ENCODE data around the gene C16orf87.

C16orf87 gene

DNA sequence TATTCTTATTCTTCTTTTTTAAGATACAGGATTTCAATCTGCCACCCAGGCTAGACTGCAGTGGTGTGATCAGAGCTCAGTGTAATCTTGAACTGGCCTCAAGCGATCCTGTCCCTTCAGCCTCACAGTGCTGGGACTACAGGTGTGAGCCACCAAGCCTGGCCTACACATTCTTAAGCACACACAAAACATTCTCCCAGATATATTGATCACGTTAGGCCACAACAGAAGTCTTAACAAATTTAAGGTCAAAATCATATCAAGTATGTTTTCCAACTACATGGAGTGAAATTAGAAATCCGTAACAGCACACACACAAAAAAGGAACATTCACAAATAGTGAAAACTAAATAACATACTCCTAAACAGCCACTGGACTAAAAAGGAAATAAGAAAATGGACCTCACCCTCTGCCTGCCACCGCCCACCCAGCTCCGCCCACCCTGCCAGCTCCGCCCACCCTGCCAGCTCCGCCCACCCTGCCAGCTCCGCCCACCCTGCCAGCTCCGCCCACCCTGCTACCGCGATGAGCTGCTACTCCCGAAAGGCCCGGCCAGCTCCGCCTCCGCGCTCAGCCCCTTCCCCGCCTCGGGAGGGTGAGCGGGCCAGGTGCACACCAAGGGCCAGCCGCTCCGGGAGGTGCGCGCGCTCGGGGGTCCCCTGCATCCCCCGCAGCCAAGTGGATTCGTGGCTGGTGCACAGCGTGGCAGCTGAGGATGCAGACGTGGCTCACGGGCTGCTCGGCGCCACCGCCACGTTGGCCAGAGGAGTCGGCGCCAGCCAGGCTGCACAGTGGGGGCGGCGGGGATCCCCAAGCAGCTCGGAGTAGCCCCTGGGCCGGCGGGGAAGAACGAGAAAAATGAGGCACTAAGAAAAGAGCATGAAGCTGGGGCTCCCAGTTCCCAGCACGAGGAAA is 41.2 kb downstream of the C16orf87 start:
- Histone ChIP-seq H3K23ac (ENCODE audit: low read length in 2 of 2) (no peak overlapping the region), H3K36me3 (ENCODE audit: control insufficient read depth in 1 of 2, insufficient read depth in 2 of 2, low read depth in 1 of 2, low read length in 2 of 2) (no peaks in the 10 kb centered on the region), H3K4me1 (ENCODE audit: control insufficient read depth, insufficient read depth, low read depth, low read length) (peaks cover 4% of the 10 kb centered on the region), H3K27me3 (ENCODE audit: control insufficient read depth in 1 of 2, insufficient read depth in 1 of 2, low read length in 2 of 2) (peaks cover 0 to 5% of the 10 kb centered on the region in 2 experiments), H4K8ac (ENCODE audit: low read length) (peak overlapping the region; percentile 96), H3K9ac (ENCODE audit: low read length) (peak overlapping the region; percentile 87), H3K9me3 (ENCODE audit: control insufficient read depth, low read length) (peaks cover 6% of the 10 kb centered on the region), H2BK120ac (ENCODE audit: low read depth, low read length) (peak overlapping the region; percentile 34), H2AK5ac (ENCODE audit: low read length, severe bottlenecking) (no peak overlapping the region), H2BK12ac (ENCODE audit: low read length in 2 of 2) (peak overlapping the region in 1 of 2 experiments; percentile 89), H3K4me2 (ENCODE audit: low read length, poor library complexity, severe bottlenecking) (peak overlapping the region; percentile 89), H3K14ac (ENCODE audit: low read length in 2 of 2) (peak overlapping the region in 1 of 2 experiments; percentile 44), H4K91ac (ENCODE audit: low read length) (peak overlapping the region; percentile 92), H3K18ac (ENCODE audit: low read depth in 1 of 2, low read length in 2 of 2) (peak overlapping the region; percentile 86 to 95), H3K4me3 (ENCODE audit: insufficient read depth in 1 of 2, low read depth in 1 of 2, low read length in 2 of 2) (peak overlapping the region; percentile 80 to 86), H3K4ac (ENCODE audit: low read depth in 1 of 2, low read length in 2 of 2) (peak overlapping the region in 1 of 2 experiments; percentile 82), H3K27ac (ENCODE audit: low read length, poor library complexity, severe bottlenecking) (peak overlapping the region; percentile 17), H3K79me1 (replicated peaks; ENCODE audit: low read length, poor library complexity, severe bottlenecking) (no peaks in the 10 kb centered on the region), H2BK5ac (ENCODE audit: low read depth, low read length, poor library complexity, severe bottlenecking) (no peak overlapping the region), H2AFZ (ENCODE audit: low read depth, low read length) (peak overlapping the region; percentile 93), H2BK15ac (ENCODE audit: low read depth, poor library complexity, severe bottlenecking) (peak overlapping the region; percentile 73)
- DNase-seq = peak; percentile 62
- 28% methylated on average over 37 of the region's 43 CpGs for WGBS

DNA sequence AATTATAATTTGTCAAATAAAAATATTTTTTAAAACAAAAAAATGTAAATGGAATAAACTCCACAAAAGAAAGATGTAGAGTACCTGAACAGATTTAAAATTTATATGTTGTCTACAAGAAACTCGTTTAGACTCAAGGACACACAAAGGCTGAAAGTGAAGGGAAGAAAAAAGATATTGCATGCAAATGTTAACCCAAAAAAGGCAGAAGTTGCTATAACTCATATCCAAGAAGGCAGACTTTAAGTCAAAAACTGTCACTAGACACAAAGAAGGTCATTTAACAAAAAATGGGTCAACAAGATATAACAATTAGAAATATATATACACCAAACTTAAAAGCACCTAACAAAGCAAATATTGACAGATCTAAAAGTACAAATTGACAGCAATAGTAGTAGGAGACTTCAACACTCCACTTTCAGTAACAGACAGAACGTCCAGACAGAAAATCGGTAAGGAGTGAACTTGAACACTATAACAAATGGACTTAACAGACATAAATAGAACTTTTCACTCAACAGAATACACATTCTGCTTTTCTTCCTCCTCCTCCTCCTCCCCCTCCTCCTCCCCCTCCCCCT is 42.0 kb downstream of the C16orf87 start:
- no peak overlapping the region for H3K14ac ChIP-seq (ENCODE audit: low read length in 2 of 2)
- no peak for DNase-seq
- H2BK120ac ChIP-seq (ENCODE audit: low read depth, low read length) = no peak overlapping the region
- H3K9ac ChIP-seq (ENCODE audit: low read length) = no peak overlapping the region
- no peak overlapping the region for H3K4ac ChIP-seq (ENCODE audit: low read depth in 1 of 2, low read length in 2 of 2)
- H2BK15ac ChIP-seq (ENCODE audit: low read depth, poor library complexity, severe bottlenecking) = no peak overlapping the region
- peaks cover 0 to 5% of the 10 kb centered on the region in 2 experiments for H3K27me3 ChIP-seq (ENCODE audit: control insufficient read depth in 1 of 2, insufficient read depth in 1 of 2, low read length in 2 of 2)
- H3K79me1 ChIP-seq (replicated peaks; ENCODE audit: low read length, poor library complexity, severe bottlenecking) = no peaks in the 10 kb centered on the region
- no peak overlapping the region for H3K27ac ChIP-seq (ENCODE audit: low read length, poor library complexity, severe bottlenecking)
- no peak overlapping the region for H3K4me3 ChIP-seq (ENCODE audit: insufficient read depth in 1 of 2, low read depth in 1 of 2, low read length in 2 of 2)
- no peak overlapping the region for H3K23ac ChIP-seq (ENCODE audit: low read length in 2 of 2)
- 59% methylated on average over 2 of the region's 3 CpGs for whole genome bisulfite sequencing
- no peak overlapping the region for H4K8ac ChIP-seq (ENCODE audit: low read length)
- no peak overlapping the region for H2AK5ac ChIP-seq (ENCODE audit: low read length, severe bottlenecking)
- H3K4me1 ChIP-seq (ENCODE audit: control insufficient read depth, insufficient read depth, low read depth, low read length) = peaks cover 4% of the 10 kb centered on the region
- peaks cover 3% of the 10 kb centered on the region for H3K9me3 ChIP-seq (ENCODE audit: control insufficient read depth, low read length)
- H3K18ac ChIP-seq (ENCODE audit: low read depth in 1 of 2, low read length in 2 of 2) = no peak overlapping the region
- no peak overlapping the region for H4K91ac ChIP-seq (ENCODE audit: low read length)
- no peak overlapping the region for H3K4me2 ChIP-seq (ENCODE audit: low read length, poor library complexity, severe bottlenecking)
- no peak overlapping the region for H2AFZ ChIP-seq (ENCODE audit: low read depth, low read length)
- no peaks in the 10 kb centered on the region for H3K36me3 ChIP-seq (ENCODE audit: control insufficient read depth in 1 of 2, insufficient read depth in 2 of 2, low read depth in 1 of 2, low read length in 2 of 2)
- no peak overlapping the region for H2BK12ac ChIP-seq (ENCODE audit: low read length in 2 of 2)
- no peak overlapping the region for H2BK5ac ChIP-seq (ENCODE audit: low read depth, low read length, poor library complexity, severe bottlenecking)

GRCh38 chr16:46787909-46788308 is 43.1 kb downstream of the C16orf87 start:
- no peak overlapping the region for H4K8ac ChIP-seq (ENCODE audit: low read length)
- H3K36me3 ChIP-seq (ENCODE audit: control insufficient read depth in 1 of 2, insufficient read depth in 2 of 2, low read depth in 1 of 2, low read length in 2 of 2) = no peaks in the 10 kb centered on the region
- no peak overlapping the region for H2AK5ac ChIP-seq (ENCODE audit: low read length, severe bottlenecking)
- no peak overlapping the region for H2BK15ac ChIP-seq (ENCODE audit: low read depth, poor library complexity, severe bottlenecking)
- H3K4me3 ChIP-seq (ENCODE audit: insufficient read depth in 1 of 2, low read depth in 1 of 2, low read length in 2 of 2) = no peak overlapping the region
- no peak overlapping the region for H3K18ac ChIP-seq (ENCODE audit: low read depth in 1 of 2, low read length in 2 of 2)
- no peak overlapping the region for H2AFZ ChIP-seq (ENCODE audit: low read depth, low read length)
- no peak overlapping the region for H3K4me2 ChIP-seq (ENCODE audit: low read length, poor library complexity, severe bottlenecking)
- peaks cover 4% of the 10 kb centered on the region for H3K4me1 ChIP-seq (ENCODE audit: control insufficient read depth, insufficient read depth, low read depth, low read length)
- no peak overlapping the region for H3K4ac ChIP-seq (ENCODE audit: low read depth in 1 of 2, low read length in 2 of 2)
- no peak overlapping the region for H4K91ac ChIP-seq (ENCODE audit: low read length)
- H3K27me3 ChIP-seq (ENCODE audit: control insufficient read depth in 1 of 2, insufficient read depth in 1 of 2, low read length in 2 of 2) = peaks cover 0 to 5% of the 10 kb centered on the region in 2 experiments
- WGBS = no CpG with 5 or more reads among the region's 1 CpG
- no peak overlapping the region for H3K27ac ChIP-seq (ENCODE audit: low read length, poor library complexity, severe bottlenecking)
- no peak overlapping the region for H3K23ac ChIP-seq (ENCODE audit: low read length in 2 of 2)
- no peak overlapping the region for H2BK12ac ChIP-seq (ENCODE audit: low read length in 2 of 2)
- H3K9ac ChIP-seq (ENCODE audit: low read length) = no peak overlapping the region
- no peak overlapping the region for H2BK5ac ChIP-seq (ENCODE audit: low read depth, low read length, poor library complexity, severe bottlenecking)
- H3K14ac ChIP-seq (ENCODE audit: low read length in 2 of 2) = no peak overlapping the region
- no peak overlapping the region for H2BK120ac ChIP-seq (ENCODE audit: low read depth, low read length)
- no peak for DNase-seq
- no peaks in the 10 kb centered on the region for H3K9me3 ChIP-seq (ENCODE audit: control insufficient read depth, low read length)
- no peaks in the 10 kb centered on the region for H3K79me1 ChIP-seq (replicated peaks; ENCODE audit: low read length, poor library complexity, severe bottlenecking)
